IPS-20b (cell line): Measurements from ENCODE around the gene TMEM18.
"Not testable (repeated sequence)": the region's sequence is repeated elsewhere in the genome, so short reads cannot be mapped to it uniquely, and the experiment has no call there.

Source experiments
- H3K27ac ChIP-seq: one replicate; pipeline ENCODE4 v1.5.1; 2013; ENCODE audit warnings: low read length
- H3K27me3 ChIP-seq: 2 replicates; pipeline ENCODE4 v1.6.1; 2013; ENCODE audit warnings: mild to moderate bottlenecking, low read length, inconsistent platforms; ENCODE audit not compliant: insufficient read depth
- H3K36me3 ChIP-seq: 2 replicates; pipeline ENCODE4 v1.6.1; 2013; ENCODE audit warnings: low read depth, mild to moderate bottlenecking, inconsistent platforms, low read length, moderate library complexity; ENCODE audit not compliant: insufficient read depth
- H3K4me1 ChIP-seq: 2 replicates; pipeline ENCODE4 v1.6.1; 2013; ENCODE audit warnings: mild to moderate bottlenecking, control low read depth, inconsistent platforms, low read length, moderate library complexity; ENCODE audit not compliant: insufficient read depth
- H3K4me3 ChIP-seq: 2 replicates; pipeline ENCODE4 v1.5.1; 2013; ENCODE audit warnings: mild to moderate bottlenecking, low read length, inconsistent platforms
- H3K9ac ChIP-seq: 2 replicates; pipeline ENCODE4 v1.6.1; 2013; ENCODE audit warnings: low read depth, mild to moderate bottlenecking, inconsistent platforms, low read length, moderate library complexity
- H3K9me3 ChIP-seq: 2 replicates; pipeline ENCODE4 v1.6.1; 2013; ENCODE audit warnings: mild to moderate bottlenecking, low read depth, low read length, inconsistent platforms; ENCODE audit not compliant: insufficient read depth

The TMEM18 gene

DNA sequence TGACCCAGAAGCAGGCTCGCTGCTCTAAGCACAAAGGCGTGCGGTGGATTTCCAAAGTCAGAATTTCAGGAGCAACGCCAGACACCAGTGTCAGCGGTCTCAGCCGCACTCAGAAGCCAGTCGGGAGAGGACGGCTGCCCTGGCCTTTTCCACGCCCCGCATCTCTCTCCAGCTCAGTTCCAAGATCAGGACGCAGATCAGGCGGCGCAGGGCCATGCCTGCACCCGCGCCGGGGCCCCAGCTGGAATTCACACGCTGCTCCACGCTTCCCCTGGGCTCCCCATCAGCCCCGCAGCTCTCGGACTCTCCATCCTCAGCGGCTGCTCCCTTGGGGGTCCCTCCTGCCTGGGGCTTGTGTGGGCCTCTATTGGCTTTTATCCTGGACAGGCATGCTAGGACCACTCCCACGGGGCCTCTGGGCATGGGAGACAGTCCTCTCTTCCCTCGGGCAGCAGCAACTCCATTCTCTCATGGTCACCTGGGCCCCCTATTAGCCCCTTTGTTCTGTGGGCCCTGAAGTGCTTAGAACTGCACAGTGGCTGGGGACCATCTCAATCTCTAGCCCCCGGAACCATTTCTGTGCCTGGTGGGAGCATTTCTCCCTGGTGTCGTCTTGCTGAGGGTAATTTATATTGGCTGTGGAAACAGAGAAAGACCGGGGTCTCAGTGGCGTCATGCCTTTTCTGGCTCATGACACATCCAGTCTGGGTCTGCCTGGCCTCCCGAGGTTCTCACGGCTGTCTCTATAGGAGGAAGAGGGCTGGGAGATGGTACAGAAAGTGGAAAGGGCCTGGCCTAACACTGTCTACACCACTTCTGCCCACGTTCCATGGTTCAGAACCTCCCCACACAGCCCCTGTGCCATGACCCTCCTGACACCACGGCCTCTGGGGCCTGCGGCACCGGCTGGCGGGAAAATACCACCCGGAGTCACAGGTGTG, 14.9 kb upstream of the TMEM18 start:
- no peaks in the 10 kb centered on the region; the same call in 1 of the 2 replicates for H3K9me3 ChIP-seq
- H3K4me3 ChIP-seq: no peak overlapping the region
- H3K27ac ChIP-seq: no peak overlapping the region
- no peak overlapping the region for H3K9ac ChIP-seq
- no peaks in the 10 kb centered on the region for H3K36me3 ChIP-seq
- H3K27me3 ChIP-seq: no peaks in the 10 kb centered on the region
- H3K4me1 ChIP-seq: no peaks in the 10 kb centered on the region

DNA sequence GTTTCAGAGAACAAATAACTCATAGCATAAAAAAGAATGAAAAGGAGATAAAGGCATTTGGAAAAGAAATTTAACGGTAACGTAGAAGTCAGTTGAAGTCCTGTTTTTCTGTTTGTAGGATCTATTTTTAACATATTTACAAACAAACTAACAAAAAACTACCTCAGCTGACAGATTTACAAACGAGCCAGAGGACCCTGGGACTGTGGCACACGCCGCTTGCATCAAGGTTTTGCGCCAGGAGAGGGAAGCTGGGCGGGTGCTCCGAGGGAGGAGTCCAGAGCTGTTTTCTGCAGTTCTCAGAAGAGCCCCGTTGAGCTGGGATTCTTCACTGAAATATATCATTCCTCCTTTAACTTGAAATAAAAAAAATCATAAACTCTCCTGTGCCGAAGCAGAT, 13.6 kb upstream of the TMEM18 start:
- no peaks in the 10 kb centered on the region for H3K36me3 ChIP-seq
- no peaks in the 10 kb centered on the region for H3K27me3 ChIP-seq
- H3K9ac ChIP-seq: no peak overlapping the region
- peaks cover 8% of the 10 kb centered on the region for H3K9me3 ChIP-seq
- no peaks in the 10 kb centered on the region for H3K4me1 ChIP-seq
- H3K4me3 ChIP-seq: no peak overlapping the region
- no peak overlapping the region for H3K27ac ChIP-seq

- Histone ChIP-seq H3K27me3 (no peaks in the 10 kb centered on the region), H3K36me3 (no peaks in the 10 kb centered on the region), H3K9ac (no peak overlapping the region), H3K4me3 (no peak overlapping the region), H3K27ac (no peak overlapping the region), H3K9me3 (peaks cover 16% of the 10 kb centered on the region), H3K4me1 (no peaks in the 10 kb centered on the region)
Measured at GRCh38 chr2:689877-690510, 12.8 kb upstream of the TMEM18 start.

- no peak overlapping the region for H3K9ac ChIP-seq
- 0 out of 2 replicates have a peak, but pooled peaks cover 3% of the 10 kb centered on the region for H3K36me3 ChIP-seq
- H3K4me3 ChIP-seq: no peak overlapping the region
- H3K27ac ChIP-seq: no peak overlapping the region
- peaks cover 24% of the 10 kb centered on the region for H3K9me3 ChIP-seq
- H3K4me1 ChIP-seq: no peaks in the 10 kb centered on the region
- no peaks in the 10 kb centered on the region for H3K27me3 ChIP-seq
Measured at GRCh38 chr2:689237-689636, 12.0 kb upstream of the TMEM18 start.

DNA sequence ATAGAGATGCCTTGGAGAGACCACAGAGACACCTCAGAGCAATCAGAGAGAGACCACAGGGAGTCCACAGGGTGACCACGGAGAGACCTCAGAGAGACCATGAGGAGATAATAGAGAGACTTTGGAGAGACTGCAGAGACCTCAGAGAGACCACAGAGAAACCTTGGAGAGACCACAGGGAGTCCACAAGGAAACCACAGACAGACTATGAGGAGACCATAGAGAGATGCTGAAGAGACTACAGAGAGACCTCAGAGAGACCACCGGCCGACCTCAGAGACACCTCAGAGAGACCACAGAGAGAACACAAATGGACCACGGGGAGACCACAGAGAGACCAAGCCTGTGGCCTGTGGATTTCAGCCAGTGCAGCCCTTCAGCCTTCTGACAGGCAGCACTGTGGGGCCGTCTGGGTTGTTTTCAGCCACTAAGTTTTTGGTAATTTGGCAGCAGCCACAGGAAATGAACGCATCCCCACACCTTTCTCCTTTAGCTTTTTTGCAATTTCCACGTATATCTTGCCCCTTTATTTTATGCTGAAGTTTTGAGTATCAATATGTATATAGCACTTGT, 11.4 kb upstream of the TMEM18 start:
- peaks cover 8% of the 10 kb centered on the region; the same call in 1 of the 2 replicates for H3K36me3 ChIP-seq
- no peaks in the 10 kb centered on the region for H3K4me1 ChIP-seq
- H3K9ac ChIP-seq: no peak overlapping the region
- H3K4me3 ChIP-seq: no peak overlapping the region
- no peak overlapping the region for H3K27ac ChIP-seq
- peaks cover 30% of the 10 kb centered on the region for H3K9me3 ChIP-seq
- H3K27me3 ChIP-seq: no peaks in the 10 kb centered on the region

DNA sequence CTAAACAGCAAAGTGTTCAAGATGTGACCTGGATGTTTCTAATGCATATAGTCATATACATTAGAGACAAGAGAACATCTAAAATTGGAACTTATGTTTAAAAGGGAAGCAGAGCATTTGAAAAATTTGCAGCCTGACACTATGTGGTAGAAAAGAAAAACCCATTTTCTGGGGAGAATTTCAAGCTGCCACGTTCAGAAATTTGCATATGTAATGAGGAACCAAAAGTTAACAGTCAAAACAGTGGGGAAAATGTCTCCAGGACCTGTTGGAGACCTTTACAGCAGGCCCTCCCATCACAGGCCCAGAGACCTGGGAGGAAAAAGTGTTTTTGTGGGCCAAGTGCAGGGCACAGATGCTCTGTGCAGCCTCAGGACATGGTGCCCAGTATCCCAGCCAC, 8.2 kb upstream of the TMEM18 start:
- H3K27me3 ChIP-seq: no peaks in the 10 kb centered on the region
- H3K27ac ChIP-seq: no peak overlapping the region
- H3K9ac ChIP-seq: no peak overlapping the region
- H3K4me1 ChIP-seq: no peaks in the 10 kb centered on the region
- H3K4me3 ChIP-seq: no peak overlapping the region
- peaks cover 10% of the 10 kb centered on the region; the same call in 1 of the 2 replicates for H3K36me3 ChIP-seq
- peaks cover 31% of the 10 kb centered on the region for H3K9me3 ChIP-seq

DNA sequence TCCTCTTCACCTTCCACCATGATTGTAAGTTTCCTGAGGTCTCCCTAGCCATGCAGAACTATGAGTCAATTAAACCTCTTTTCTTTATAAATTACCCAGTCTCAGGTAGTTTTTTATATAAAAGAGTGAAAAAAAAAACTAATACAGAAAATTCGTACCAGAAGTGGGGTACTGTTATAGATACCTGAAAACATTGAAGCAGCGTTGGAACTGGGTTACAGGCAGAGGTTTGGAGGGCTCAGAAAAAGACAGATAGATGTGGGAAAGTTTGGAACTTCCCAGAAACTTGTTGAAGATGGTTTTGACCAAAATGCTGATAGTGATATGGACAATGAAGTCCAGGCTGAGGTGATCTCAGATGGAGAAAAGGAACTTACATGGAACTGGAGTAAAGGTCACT, 7.7 kb upstream of the TMEM18 start:
- H3K4me1 ChIP-seq, H3K27me3 ChIP-seq, H3K9ac ChIP-seq, H3K4me3 ChIP-seq, H3K27ac ChIP-seq: not testable (repeated sequence)
- peaks cover 31% of the 10 kb centered on the region for H3K9me3 ChIP-seq
- peaks cover 10% of the 10 kb centered on the region; the same call in 1 of the 2 replicates for H3K36me3 ChIP-seq

DNA sequence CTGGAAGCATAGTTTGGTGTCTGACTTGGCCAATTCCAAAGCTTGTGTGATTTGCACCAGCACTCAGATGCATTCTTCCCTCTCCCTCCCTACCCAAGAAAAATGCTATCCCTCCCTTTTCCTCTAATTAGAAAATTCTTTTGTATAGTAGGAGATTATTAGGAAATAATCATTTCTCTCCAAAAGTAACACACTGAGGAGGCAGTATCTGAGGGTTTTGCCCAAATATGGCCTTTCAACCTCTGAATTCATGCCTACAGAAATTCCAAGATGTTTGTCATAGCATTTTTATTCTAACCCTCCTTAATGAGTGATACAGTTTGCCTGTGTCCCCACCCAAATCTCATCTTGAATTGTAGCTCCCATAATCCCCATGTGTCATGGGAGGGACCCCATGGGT, 5.0 kb upstream of the TMEM18 start:
- H3K9ac ChIP-seq: no peak overlapping the region
- peaks cover 10% of the 10 kb centered on the region; the same call in 1 of the 2 replicates for H3K36me3 ChIP-seq
- H3K27me3 ChIP-seq: no peaks in the 10 kb centered on the region
- no peak overlapping the region for H3K4me3 ChIP-seq
- peaks cover 4% of the 10 kb centered on the region; the same call in 1 of the 2 replicates for H3K4me1 ChIP-seq
- no peak overlapping the region for H3K27ac ChIP-seq
- H3K9me3 ChIP-seq: peaks cover 31% of the 10 kb centered on the region

DNA sequence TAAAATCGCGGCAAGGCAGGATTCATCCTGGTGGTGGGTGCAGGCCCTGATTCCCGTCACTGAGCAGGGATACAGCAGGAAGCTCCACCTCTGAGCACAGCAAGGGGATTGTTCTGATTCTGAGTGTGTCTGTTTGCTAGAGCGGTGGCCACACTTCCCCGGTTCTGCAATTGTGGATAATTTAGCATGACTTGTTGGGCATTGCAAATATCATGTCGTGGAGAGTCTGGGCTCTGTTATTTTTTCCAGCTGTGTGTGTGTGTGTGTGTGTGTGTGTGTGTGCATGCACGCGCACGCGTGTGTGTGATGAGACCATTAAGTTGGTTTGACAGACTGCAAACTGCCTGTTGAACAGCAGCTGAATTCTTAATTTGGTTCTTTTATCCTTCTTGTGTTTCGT, 4.1 kb upstream of the TMEM18 start:
- Histone ChIP-seq H3K27me3 (no peaks in the 10 kb centered on the region), H3K4me1 (peaks cover 4% of the 10 kb centered on the region; the same call in 1 of the 2 replicates), H3K4me3 (no peak overlapping the region), H3K27ac (no peak overlapping the region), H3K36me3 (peaks cover 10% of the 10 kb centered on the region; the same call in 1 of the 2 replicates), H3K9me3 (peaks cover 28% of the 10 kb centered on the region), H3K9ac (no peak overlapping the region)

DNA sequence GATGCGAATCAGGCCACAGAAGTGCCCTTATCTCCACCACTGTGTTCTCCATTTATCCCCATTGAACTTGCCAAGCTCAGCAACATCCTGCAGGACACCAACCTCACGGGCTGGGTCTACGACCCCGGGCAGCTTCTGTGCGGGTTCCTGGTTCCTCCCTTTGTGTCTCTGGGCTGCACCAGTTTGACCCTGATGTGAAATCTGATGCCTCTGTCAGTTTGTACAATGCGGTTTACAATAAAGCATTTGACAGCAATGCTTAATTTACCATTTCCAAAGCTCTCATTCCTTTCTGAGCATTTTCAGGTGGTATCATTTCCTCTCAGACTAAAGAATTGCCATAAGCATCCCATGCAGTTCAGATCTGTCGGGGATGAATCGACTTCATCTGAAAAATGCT, 3.3 kb upstream of the TMEM18 start:
- H3K27ac ChIP-seq: no peak overlapping the region
- H3K9ac ChIP-seq: no peak overlapping the region
- H3K9me3 ChIP-seq: peaks cover 20% of the 10 kb centered on the region
- H3K27me3 ChIP-seq: no peaks in the 10 kb centered on the region
- peaks cover 4% of the 10 kb centered on the region; the same call in 1 of the 2 replicates for H3K4me1 ChIP-seq
- peaks cover 11% of the 10 kb centered on the region; the same call in 1 of the 2 replicates for H3K36me3 ChIP-seq
- H3K4me3 ChIP-seq: no peak overlapping the region

- Histone ChIP-seq H3K27ac (no peak overlapping the region), H3K9me3 (peaks cover 5% of the 10 kb centered on the region; the same call in 1 of the 2 replicates), H3K36me3 (peaks cover 20% of the 10 kb centered on the region), H3K27me3 (no peaks in the 10 kb centered on the region), H3K4me1 (peaks cover 8% of the 10 kb centered on the region; the same call in 1 of the 2 replicates), H3K9ac (no peak overlapping the region), H3K4me3 (no peak overlapping the region)
Measured at GRCh38 chr2:678964-679363, 1.8 kb upstream of the TMEM18 start.
